ENCODE data around the gene PDE4D. TPM values are rescaled to one million over a fixed set of nuclear protein-coding genes. Genes with fewer than 3 reads are reported as not detected.

Gene PDE4D
- total and polyA plus RNA-seq, 2 donors (not counting 1 experiment from before 2014, with no cell fraction given), result 14.9 to 171 TPM

GRCh38 chr5:59356813-59357380, 536.6 kb downstream of the PDE4D start:
- intact Hi-C loops (cut with micrococcal nuclease), result no loop called here
- H3K27ac ChIP-seq (ENCODE audit: low read length in 2 of 2), result no peak overlapping the region

DNA sequence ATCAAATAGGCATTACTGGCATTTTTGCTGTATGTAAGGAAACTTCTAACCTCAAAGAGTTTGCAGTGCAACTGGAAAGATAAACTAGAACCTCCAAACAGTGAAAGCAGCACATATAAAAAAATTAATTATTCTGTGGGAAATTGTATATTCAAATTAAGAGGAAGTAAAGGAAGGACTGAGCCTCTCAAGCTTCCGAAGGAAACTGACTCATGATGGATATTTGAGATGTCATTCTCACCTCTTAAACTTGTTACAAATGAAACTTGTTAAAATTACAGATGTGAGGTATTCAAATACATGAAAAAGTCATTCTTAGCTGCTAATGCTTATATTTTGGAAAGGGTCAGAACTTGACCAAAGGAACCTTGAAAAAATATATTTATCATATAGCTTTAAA, 538.7 kb downstream of the PDE4D start:
- no peaks in the 10 kb centered on the region for H4K20me1 ChIP-seq (ENCODE audit: control insufficient read depth, insufficient read depth, low read length, poor library complexity, severe bottlenecking)
- H3K27ac ChIP-seq (ENCODE audit: low read length in 2 of 2), result no peak overlapping the region
- H3K27me3 Mint-ChIP-seq, result no peaks in the 10 kb centered on the region
- TF ChIP-seq EZH2 (IDR thresholded peaks at IDR 0.05; ENCODE audit: borderline replicate concordance, insufficient read depth, low read depth, low read length, poor library complexity, severe bottlenecking), result no peak
- TF ChIP-seq CTCF (IDR thresholded peaks at IDR 0.05), result no peak
- no peaks in the 10 kb centered on the region for H3K9me3 Mint-ChIP-seq (ENCODE audit: insufficient read depth)
- H3K27ac Mint-ChIP-seq, result no peak overlapping the region
- no peak overlapping the region for H3K9ac ChIP-seq (ENCODE audit: low read length)
- no peak for ATAC-seq (ENCODE audit: low read depth)
- H3K4me1 Mint-ChIP-seq, result no peaks in the 10 kb centered on the region
- POLR2A ChIA-PET, result interaction anchor here (0.7 kb wide), 1 partner anchor 18 kb away, joined by 3 read pairs; no protein-coding TSS in a partner anchor
- CTCF ChIA-PET, result interaction anchor here (1.0 to 1.4 kb wide), 2 partner anchors 13 to 37 kb away, joined by 5 to 7 read pairs; no protein-coding TSS in a partner anchor
- no peak overlapping the region for H3K4me3 Mint-ChIP-seq
- no CpG with 5 or more reads among the region's 1 CpG for WGBS (ENCODE audit: insufficient coverage)
- H3K27me3 ChIP-seq (replicated peaks in 1 of 4; ENCODE audit: control extremely low read depth in 1 of 4, control insufficient read depth in 3 of 4, insufficient read depth in 4 of 4, low read length in 3 of 4), result no peaks in the 10 kb centered on the region
- H3K79me2 ChIP-seq (ENCODE audit: control insufficient read depth, insufficient read depth, low read length), result no peaks in the 10 kb centered on the region
- intact Hi-C loops (cut with micrococcal nuclease), result no loop called here
- no peaks in the 10 kb centered on the region for H3K36me3 ChIP-seq (replicated peaks in 1 of 2; ENCODE audit: control extremely low read depth in 1 of 2, control insufficient read depth in 1 of 2, extremely low read depth in 1 of 2, insufficient read depth in 2 of 2, low read length in 1 of 2)
- no peak overlapping the region for H2AFZ ChIP-seq (ENCODE audit: insufficient read depth, low read depth, low read length, poor library complexity, severe bottlenecking)
- no peaks in the 10 kb centered on the region for H3K9me3 ChIP-seq (ENCODE audit: control extremely low read depth in 1 of 3, control insufficient read depth in 2 of 3, insufficient read depth in 1 of 3, low read length in 2 of 3)
- no peak for DNase-seq
- H3K4me2 ChIP-seq (replicated peaks; ENCODE audit: low read depth, low read length, poor library complexity, severe bottlenecking), result no peak overlapping the region
- H3K4me1 ChIP-seq (ENCODE audit: control insufficient read depth in 2 of 2, insufficient read depth in 2 of 2, low read length in 2 of 2), result no peaks in the 10 kb centered on the region
- no peak overlapping the region for H3K4me3 ChIP-seq (ENCODE audit: control extremely low read depth in 1 of 5, extremely low read depth in 1 of 5, insufficient read depth in 1 of 5, low read depth in 2 of 5, low read length in 4 of 5)

More at GRCh38 chr5:59356813-59357380, 536.6 kb downstream of the PDE4D start:
- TF ChIP-seq EZH2 (IDR thresholded peaks at IDR 0.05; ENCODE audit: borderline replicate concordance, insufficient read depth, low read depth, low read length, poor library complexity, severe bottlenecking) (no peak), CTCF (IDR thresholded peaks at IDR 0.05) (no peak)
- ChIA-PET POLR2A (no interaction called here), CTCF (no interaction called here)
- Histone ChIP-seq H3K27me3 (replicated peaks in 1 of 4; ENCODE audit: control extremely low read depth in 1 of 4, control insufficient read depth in 3 of 4, insufficient read depth in 4 of 4, low read length in 3 of 4) (no peaks in the 10 kb centered on the region), H3K4me1 (ENCODE audit: control insufficient read depth in 2 of 2, insufficient read depth in 2 of 2, low read length in 2 of 2) (no peaks in the 10 kb centered on the region), H3K9ac (ENCODE audit: low read length) (no peak overlapping the region), H3K79me2 (ENCODE audit: control insufficient read depth, insufficient read depth, low read length) (no peaks in the 10 kb centered on the region), H4K20me1 (ENCODE audit: control insufficient read depth, insufficient read depth, low read length, poor library complexity, severe bottlenecking) (no peaks in the 10 kb centered on the region), H2AFZ (ENCODE audit: insufficient read depth, low read depth, low read length, poor library complexity, severe bottlenecking) (no peak overlapping the region), H3K4me2 (replicated peaks; ENCODE audit: low read depth, low read length, poor library complexity, severe bottlenecking) (no peak overlapping the region), H3K36me3 (replicated peaks in 1 of 2; ENCODE audit: control extremely low read depth in 1 of 2, control insufficient read depth in 1 of 2, extremely low read depth in 1 of 2, insufficient read depth in 2 of 2, low read length in 1 of 2) (no peaks in the 10 kb centered on the region), H3K9me3 (ENCODE audit: control extremely low read depth in 1 of 3, control insufficient read depth in 2 of 3, insufficient read depth in 1 of 3, low read length in 2 of 3) (no peaks in the 10 kb centered on the region), H3K4me3 (ENCODE audit: control extremely low read depth in 1 of 5, extremely low read depth in 1 of 5, insufficient read depth in 1 of 5, low read depth in 2 of 5, low read length in 4 of 5) (no peak overlapping the region)
- no peak for DNase-seq
- H3K27ac Mint-ChIP-seq, result no peak overlapping the region
- H3K27me3 Mint-ChIP-seq, result no peaks in the 10 kb centered on the region
- no peak overlapping the region for H3K4me3 Mint-ChIP-seq
- no peak for ATAC-seq (ENCODE audit: low read depth)
- 90% methylated on average over 4 of the region's 12 CpGs for WGBS (ENCODE audit: insufficient coverage)
- H3K4me1 Mint-ChIP-seq, result no peaks in the 10 kb centered on the region
- H3K9me3 Mint-ChIP-seq (ENCODE audit: insufficient read depth), result no peaks in the 10 kb centered on the region
